ENCODE measurements around the gene NCK1. TPM values are rescaled to one million over a fixed set of nuclear protein-coding genes. Genes with fewer than 3 reads are reported as not detected.

Gene NCK1
- total and polyA plus RNA-seq, 7 donors, result 16.2 to 33.4 (median 25.4) TPM

- Histone ChIP-seq H3K36me3 (ENCODE audit: insufficient read depth in 1 of 2, low read depth in 1 of 2) (peaks cover 2 to 25% of the 10 kb centered on the region in 2 donors), H3K4me1 (peaks cover 11% of the 10 kb centered on the region), H3K27ac (no peak overlapping the region), H3K27me3 (ENCODE audit: insufficient read depth in 3 of 3, low read length in 2 of 3) (no peaks in the 10 kb centered on the region), H3K4me3 (no peak overlapping the region), H3K9me3 (no peaks in the 10 kb centered on the region)
- 67 to 85% (median 75%) methylated on average over 1 of the region's 1 CpG for WGBS, 3 donors
- intact Hi-C loops (cut with DNase I), result no loop called here
- ATAC-seq, result no peak
- no peak for TF ChIP-seq CTCF (IDR thresholded peaks at IDR 0.05)
- no peak for DNase-seq
Measured at GRCh38 chr3:136946978-136947377, 85.0 kb downstream of the NCK1 start.

- H3K27me3 ChIP-seq (ENCODE audit: insufficient read depth in 3 of 3, low read length in 2 of 3), result no peaks in the 10 kb centered on the region
- H3K36me3 ChIP-seq (ENCODE audit: insufficient read depth in 1 of 2, low read depth in 1 of 2), result peaks cover 2 to 25% of the 10 kb centered on the region in 2 donors
- ATAC-seq (no peak), DNase-seq (no peak)
- no peak overlapping the region for H3K4me3 ChIP-seq
- peaks cover 6% of the 10 kb centered on the region for H3K4me1 ChIP-seq
- 49% methylated on average over 2 of the region's 2 CpGs for WGBS, 3 donors
- intact Hi-C loops (cut with DNase I), result no loop called here
- no peak for TF ChIP-seq CTCF (IDR thresholded peaks at IDR 0.05)
- no peaks in the 10 kb centered on the region for H3K9me3 ChIP-seq
- no peak overlapping the region for H3K27ac ChIP-seq
Measured at GRCh38 chr3:136947477-136947876, 85.5 kb downstream of the NCK1 start.

GRCh38 chr3:136949146-136949545 lies 87.1 kb downstream of the NCK1 start:
- intact Hi-C loops (cut with DNase I), result no loop called here
- ATAC-seq, result no peak
- no peaks in the 10 kb centered on the region for H3K9me3 ChIP-seq
- H3K27me3 ChIP-seq (ENCODE audit: insufficient read depth in 3 of 3, low read length in 2 of 3), result no peaks in the 10 kb centered on the region
- H3K36me3 ChIP-seq (ENCODE audit: insufficient read depth in 1 of 2, low read depth in 1 of 2), result peaks cover 2 to 25% of the 10 kb centered on the region in 2 donors
- DNase-seq, result no peak
- no peak overlapping the region for H3K4me3 ChIP-seq
- no peak overlapping the region for H3K27ac ChIP-seq
- no peak for TF ChIP-seq CTCF (IDR thresholded peaks at IDR 0.05)
- peaks cover 5% of the 10 kb centered on the region for H3K4me1 ChIP-seq

GRCh38 chr3:136949708-136950107 lies 87.7 kb downstream of the NCK1 start:
- Histone ChIP-seq H3K9me3 (no peaks in the 10 kb centered on the region), H3K36me3 (ENCODE audit: insufficient read depth in 1 of 2, low read depth in 1 of 2) (peaks cover 2 to 25% of the 10 kb centered on the region in 2 donors), H3K27me3 (ENCODE audit: insufficient read depth in 3 of 3, low read length in 2 of 3) (no peaks in the 10 kb centered on the region), H3K27ac (no peak overlapping the region), H3K4me1 (peaks cover 5% of the 10 kb centered on the region), H3K4me3 (no peak overlapping the region)
- intact Hi-C loops (cut with DNase I), result no loop called here
- ATAC-seq, result no peak
- 92 to 98% (median 96%) methylated on average over 2 of the region's 2 CpGs for WGBS, 3 donors
- TF ChIP-seq CTCF (IDR thresholded peaks at IDR 0.05), result no peak
- DNase-seq, result no peak

GRCh38 chr3:136950623-136951022 lies 88.6 kb downstream of the NCK1 start:
- intact Hi-C loops (cut with DNase I), result no loop called here
- Histone ChIP-seq H3K4me1 (peaks cover 5% of the 10 kb centered on the region), H3K4me3 (no peak overlapping the region), H3K36me3 (ENCODE audit: insufficient read depth in 1 of 2, low read depth in 1 of 2) (peaks cover 2 to 24% of the 10 kb centered on the region in 2 donors), H3K27ac (no peak overlapping the region), H3K9me3 (no peaks in the 10 kb centered on the region), H3K27me3 (ENCODE audit: insufficient read depth in 3 of 3, low read length in 2 of 3) (no peaks in the 10 kb centered on the region)
- 88 to 95% (median 92%) methylated on average over 1 of the region's 1 CpG for WGBS, 3 donors
- no peak for DNase-seq
- no peak for TF ChIP-seq CTCF (IDR thresholded peaks at IDR 0.05)
- no peak for ATAC-seq
